Memory B cell (primary cell): ENCODE measurements around the gene HOXA6.

ENCODE experiments used
- ATAC-seq: fragments of 150-1000 bp; cut with Tn5 transposase; 2 replicates; pipeline ENCODE4 v1.10.0; 2021; ENCODE audit warnings: low read depth, mild to moderate bottlenecking, moderate library complexity
- DNase-seq, 2 donors: peaks; one replicate each; pipeline ENCODE4 v3.0.0; 2022; ENCODE audit warnings: low spot score in 2 of 2
- H3K27ac Mint-ChIP-seq: one replicate; pipeline ENCODE4 v1.8.0; 2022; ENCODE audit warnings: mild to moderate bottlenecking, moderate library complexity, mixed read lengths
- H3K27me3 Mint-ChIP-seq: one replicate; pipeline ENCODE4 v1.8.0; 2022; ENCODE audit warnings: mixed read lengths
- H3K36me3 Mint-ChIP-seq: one replicate; pipeline ENCODE4 v1.8.0; 2022; ENCODE audit warnings: mild to moderate bottlenecking, mixed read lengths
- H3K4me1 Mint-ChIP-seq: one replicate; pipeline ENCODE4 v1.8.0; 2022; ENCODE audit warnings: mixed read lengths
- H3K4me3 Mint-ChIP-seq: one replicate; pipeline ENCODE4 v1.8.0; 2022; ENCODE audit warnings: mild to moderate bottlenecking, moderate library complexity, mixed read lengths
- H3K9me3 Mint-ChIP-seq: one replicate; pipeline ENCODE4 v1.8.0; 2022; ENCODE audit warnings: mixed read lengths

The HOXA6 gene

GRCh38 chr7:27172315-27172774 is 24.8 kb upstream of the HOXA6 start:
- H3K9me3 Mint-ChIP-seq, result no peaks in the 10 kb centered on the region
- no peaks in the 10 kb centered on the region for H3K36me3 Mint-ChIP-seq
- DNase-seq (no peak), ATAC-seq (no peak)
- peak overlapping the region; percentile 70 for H3K4me3 Mint-ChIP-seq
- peak overlapping the region; percentile 85 for H3K27ac Mint-ChIP-seq
- peaks cover 22% of the 10 kb centered on the region for H3K27me3 Mint-ChIP-seq
- H3K4me1 Mint-ChIP-seq, result peaks cover 6% of the 10 kb centered on the region

DNA sequence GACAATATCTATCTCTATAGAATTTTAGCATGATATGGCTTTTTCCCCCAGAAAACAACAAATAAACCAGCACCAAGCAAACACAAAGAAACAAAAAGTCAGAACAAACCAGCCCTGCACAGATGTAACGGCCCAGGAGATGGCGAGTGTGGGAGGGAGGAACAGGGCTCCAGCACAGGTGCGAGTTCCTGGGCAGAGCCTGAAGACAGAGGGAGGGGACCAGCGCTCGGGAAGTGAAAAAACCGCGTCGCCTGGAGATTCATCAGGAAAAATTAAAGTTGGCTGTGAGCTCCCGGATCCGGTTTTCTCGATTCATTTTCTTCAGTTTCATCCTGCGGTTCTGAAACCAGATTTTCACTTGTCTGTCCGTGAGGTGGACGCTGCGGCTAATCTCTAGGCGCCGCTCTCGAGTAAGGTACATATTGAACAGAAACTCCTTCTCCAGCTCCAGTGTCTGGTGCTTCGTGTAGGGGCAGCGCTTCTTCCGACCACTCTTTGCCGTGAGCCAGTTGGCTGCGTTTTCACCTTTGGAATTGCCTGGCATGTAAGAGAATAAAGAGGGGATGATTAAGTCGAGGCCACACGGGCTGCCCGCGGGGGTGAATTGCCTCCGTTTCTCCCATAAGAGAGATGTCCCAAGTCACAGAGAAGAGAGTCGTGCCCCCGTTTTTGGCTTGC is 24.2 kb upstream of the HOXA6 start:
- H3K27ac Mint-ChIP-seq, result peak overlapping the region; percentile 85
- H3K36me3 Mint-ChIP-seq, result no peaks in the 10 kb centered on the region
- H3K4me1 Mint-ChIP-seq, result peaks cover 6% of the 10 kb centered on the region
- peaks cover 2% of the 10 kb centered on the region for H3K9me3 Mint-ChIP-seq
- DNase-seq (no peak), ATAC-seq (no peak)
- H3K4me3 Mint-ChIP-seq, result no peak overlapping the region
- H3K27me3 Mint-ChIP-seq, result peaks cover 26% of the 10 kb centered on the region

- Mint-ChIP-seq H3K27ac (peak overlapping the region; percentile 85), H3K9me3 (peaks cover 2% of the 10 kb centered on the region), H3K27me3 (peaks cover 26% of the 10 kb centered on the region), H3K4me3 (no peak overlapping the region), H3K4me1 (peaks cover 6% of the 10 kb centered on the region), H3K36me3 (no peaks in the 10 kb centered on the region)
- DNase-seq, result peak in 1 of 2 donors; percentile 14
- ATAC-seq, result no peak
These were observed 23.7 kb upstream of the HOXA6 start for GRCh38 chr7:27171325-27171636.

DNA sequence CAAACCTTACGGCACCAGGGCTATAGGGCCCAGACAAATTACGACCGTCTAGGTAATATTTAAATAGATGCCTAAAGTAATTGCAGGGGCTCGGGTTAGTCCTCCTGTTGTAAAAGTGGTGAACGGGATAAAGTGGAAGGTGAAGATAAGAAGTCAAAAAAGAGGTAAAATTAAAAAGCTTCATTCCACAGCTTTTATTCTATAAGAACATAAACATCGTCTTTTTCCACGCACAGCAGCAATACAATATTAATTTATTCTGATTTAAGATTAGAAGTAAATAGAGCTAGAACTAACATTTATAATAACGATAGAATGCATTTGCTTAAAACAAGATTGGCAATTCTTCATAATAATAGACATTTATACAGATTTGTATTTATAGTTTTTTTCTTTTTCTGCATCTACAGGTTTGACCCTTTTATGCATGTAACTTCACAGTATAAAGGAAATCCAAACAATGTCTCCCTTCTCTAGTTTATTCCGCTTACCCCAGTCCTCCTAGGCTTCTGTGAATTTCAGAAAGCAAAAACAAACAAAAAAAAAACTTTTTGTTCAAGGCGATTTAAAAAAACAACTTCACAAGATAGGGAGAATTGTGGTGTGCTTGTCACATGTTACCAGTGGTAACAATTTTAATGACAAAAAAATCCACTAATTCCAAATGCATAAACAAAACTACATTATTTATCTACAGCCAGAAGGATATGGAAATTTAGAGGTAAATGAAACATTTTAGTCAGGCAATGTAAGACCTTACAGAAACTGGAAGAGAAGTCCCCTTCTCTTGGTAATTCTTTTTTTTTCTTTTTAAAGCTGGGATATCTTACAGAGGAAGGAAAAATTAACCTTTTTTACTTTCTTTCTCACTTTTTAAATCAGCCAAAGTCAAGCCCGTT is 23.1 kb upstream of the HOXA6 start:
- ATAC-seq (no peak), DNase-seq (no peak)
- Mint-ChIP-seq H3K27ac (peak overlapping the region; percentile 85), H3K27me3 (peaks cover 23% of the 10 kb centered on the region), H3K9me3 (peaks cover 2% of the 10 kb centered on the region), H3K4me1 (peaks cover 6% of the 10 kb centered on the region), H3K4me3 (no peak overlapping the region), H3K36me3 (no peaks in the 10 kb centered on the region)

DNA sequence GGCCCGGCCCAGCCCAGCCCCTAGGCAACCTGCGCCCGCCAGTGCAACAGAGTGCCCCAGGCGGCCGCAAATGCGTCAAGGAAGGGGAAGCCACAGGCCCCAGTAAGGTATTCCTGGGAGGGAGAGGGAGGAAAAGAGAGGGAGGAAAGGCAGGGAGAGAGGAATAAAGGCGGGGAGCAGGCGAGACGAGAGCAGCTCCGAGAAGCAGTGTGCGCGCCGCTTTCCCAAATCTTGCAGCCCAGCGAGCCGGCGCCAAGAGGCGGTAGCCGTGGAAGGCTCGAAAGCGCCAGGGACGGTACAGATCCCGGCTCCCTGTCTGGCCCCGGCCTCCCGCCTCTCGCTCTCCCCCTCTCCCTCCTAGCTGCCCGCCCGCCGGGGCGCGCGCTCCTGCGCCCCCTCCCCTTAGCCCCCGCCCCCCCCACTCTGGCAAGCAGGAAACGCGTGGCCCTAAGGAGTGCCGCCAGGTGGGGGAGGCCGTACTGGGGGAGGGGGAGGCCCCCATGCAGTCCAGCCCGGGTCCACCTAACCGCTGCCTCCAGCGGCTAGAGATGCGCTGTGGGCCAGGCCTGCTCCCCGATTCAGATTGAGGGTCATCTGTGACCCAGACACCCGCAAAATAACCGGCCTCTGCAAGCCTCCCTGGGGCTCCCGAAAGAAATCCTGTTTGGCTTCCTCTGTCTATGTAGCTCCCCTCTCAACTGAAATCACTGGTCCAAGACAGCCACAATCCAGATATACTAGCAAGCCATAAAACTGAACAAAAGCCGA is 22.3 kb upstream of the HOXA6 start:
- H3K27me3 Mint-ChIP-seq, result peaks cover 21% of the 10 kb centered on the region
- peaks cover 6% of the 10 kb centered on the region for H3K4me1 Mint-ChIP-seq
- no peak for ATAC-seq
- no peaks in the 10 kb centered on the region for H3K36me3 Mint-ChIP-seq
- peak in 1 of 2 donors; percentile 12 for DNase-seq
- peak overlapping the region; percentile 84 for H3K27ac Mint-ChIP-seq
- H3K4me3 Mint-ChIP-seq, result no peak overlapping the region
- H3K9me3 Mint-ChIP-seq, result peaks cover 2% of the 10 kb centered on the region

DNA sequence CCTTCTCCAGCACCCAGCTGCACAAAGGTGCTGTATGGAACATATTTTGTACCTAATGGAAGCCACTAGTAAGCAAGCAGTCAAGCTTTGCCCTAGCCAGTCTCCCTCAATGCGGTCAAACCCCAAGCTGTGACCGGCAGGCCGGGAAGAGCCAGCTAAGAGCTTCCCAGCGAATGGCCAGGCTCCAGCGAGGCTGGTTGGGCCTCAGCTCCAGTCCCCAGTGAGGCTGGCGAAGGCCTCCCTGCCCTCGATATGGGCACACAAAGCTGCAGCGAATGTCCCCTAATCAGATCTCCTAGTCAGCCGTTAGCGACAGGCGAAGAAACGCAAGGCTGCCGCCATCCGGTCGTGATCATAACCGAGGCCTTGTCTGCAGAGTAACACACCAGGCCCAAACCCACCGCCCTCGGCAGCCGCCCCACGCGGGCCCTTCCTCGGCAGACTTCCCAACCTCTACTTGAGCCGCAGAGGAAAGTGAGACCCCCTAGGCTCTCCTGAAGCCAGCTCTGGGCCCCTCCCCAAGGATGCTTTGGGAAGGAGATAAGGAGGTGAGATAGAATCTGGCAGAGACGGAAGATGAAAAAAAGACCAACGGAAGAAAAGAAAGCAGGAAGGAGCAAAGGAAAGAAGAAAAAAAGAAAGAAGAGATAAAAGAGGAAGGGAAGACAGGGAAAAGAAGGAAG is 20.8 kb upstream of the HOXA6 start:
- Mint-ChIP-seq H3K9me3 (peaks cover 2% of the 10 kb centered on the region), H3K27me3 (peaks cover 25% of the 10 kb centered on the region), H3K4me3 (no peak overlapping the region), H3K36me3 (no peaks in the 10 kb centered on the region), H3K4me1 (peaks cover 9% of the 10 kb centered on the region), H3K27ac (peak overlapping the region; percentile 84)
- DNase-seq, result no peak
- no peak for ATAC-seq

DNA sequence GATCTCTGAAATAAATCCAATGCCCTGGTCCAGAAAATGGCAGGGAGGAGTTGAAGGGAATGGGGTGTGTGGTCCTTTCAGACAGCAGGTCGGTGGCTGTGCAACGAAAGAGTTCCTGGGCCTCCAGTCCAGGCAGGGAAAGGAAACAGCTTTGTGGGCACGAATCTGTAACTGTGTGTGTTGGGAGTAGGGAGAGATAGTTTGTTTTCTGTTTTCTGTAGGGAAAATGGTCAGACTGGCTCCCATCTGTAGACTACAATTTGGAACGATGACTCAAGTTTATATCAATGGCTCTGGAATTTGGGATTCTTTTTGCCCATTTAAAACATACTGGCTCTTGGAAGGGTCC is 20.3 kb upstream of the HOXA6 start:
- Mint-ChIP-seq H3K4me3 (no peak overlapping the region), H3K27me3 (peaks cover 26% of the 10 kb centered on the region), H3K4me1 (peaks cover 9% of the 10 kb centered on the region), H3K9me3 (peaks cover 2% of the 10 kb centered on the region), H3K27ac (no peak overlapping the region), H3K36me3 (no peaks in the 10 kb centered on the region)
- no peak for ATAC-seq
- no peak for DNase-seq

DNA sequence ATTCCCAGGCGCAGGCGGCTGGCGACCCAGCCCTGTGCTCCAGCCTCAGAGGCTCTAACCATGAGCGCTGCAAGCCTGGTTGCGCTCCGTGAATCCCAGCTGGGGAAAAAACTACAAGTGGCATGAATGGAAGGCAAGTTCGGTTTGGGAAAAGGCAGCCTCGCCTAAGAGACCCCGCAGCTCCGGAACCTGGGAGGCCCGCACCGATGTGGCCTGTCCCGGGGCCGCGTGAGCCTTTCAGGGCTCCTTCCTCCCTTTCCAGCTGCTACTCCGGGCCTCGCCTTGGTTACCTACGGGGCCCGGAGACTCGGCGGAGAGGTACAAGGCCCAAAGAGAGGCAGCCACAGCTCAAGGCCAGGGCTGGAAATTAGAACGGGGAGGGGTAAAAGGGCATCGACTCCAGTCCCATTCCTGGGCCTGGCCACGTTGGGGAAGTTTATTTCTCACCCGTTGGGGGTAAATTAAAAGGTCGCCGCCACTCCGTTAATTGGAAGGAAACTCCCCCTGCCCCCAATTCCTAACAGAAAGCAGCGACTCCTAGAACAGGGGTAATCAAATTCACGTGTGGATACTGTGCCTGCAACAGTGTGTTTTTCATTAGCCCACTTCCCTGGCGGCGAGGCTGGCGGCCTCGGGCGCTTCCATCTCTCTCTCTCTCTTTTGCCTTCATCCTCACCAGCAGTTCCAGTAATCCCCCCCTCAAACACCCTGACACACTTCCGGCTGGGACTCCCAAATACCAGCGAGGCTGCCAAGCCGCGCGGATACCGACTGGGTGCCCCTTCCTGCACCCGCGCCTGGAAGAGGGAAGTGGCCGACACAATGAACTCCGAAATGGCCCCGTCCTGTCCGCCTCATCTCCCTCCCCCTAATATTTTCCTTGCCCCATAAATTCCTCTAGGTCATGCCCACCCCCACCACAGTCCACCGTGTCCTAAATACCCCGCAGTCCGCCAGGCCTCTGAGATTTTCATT is 19.2 kb upstream of the HOXA6 start:
- peaks cover 21% of the 10 kb centered on the region for H3K27me3 Mint-ChIP-seq
- peaks cover 2% of the 10 kb centered on the region for H3K9me3 Mint-ChIP-seq
- ATAC-seq, result no peak
- no peaks in the 10 kb centered on the region for H3K36me3 Mint-ChIP-seq
- no peak for DNase-seq
- peak overlapping the region; percentile 77 for H3K27ac Mint-ChIP-seq
- no peak overlapping the region for H3K4me3 Mint-ChIP-seq
- peaks cover 9% of the 10 kb centered on the region for H3K4me1 Mint-ChIP-seq

GRCh38 chr7:27165996-27166530 is 18.5 kb upstream of the HOXA6 start:
- H3K9me3 Mint-ChIP-seq, result peaks cover 2% of the 10 kb centered on the region
- peaks cover 7% of the 10 kb centered on the region for H3K4me1 Mint-ChIP-seq
- H3K27me3 Mint-ChIP-seq, result peaks cover 18% of the 10 kb centered on the region
- H3K4me3 Mint-ChIP-seq, result no peak overlapping the region
- no peaks in the 10 kb centered on the region for H3K36me3 Mint-ChIP-seq
- peak overlapping the region; percentile 31 for H3K27ac Mint-ChIP-seq
- no peak for DNase-seq
- ATAC-seq, result no peak

GRCh38 chr7:27165089-27165995 is 17.8 kb upstream of the HOXA6 start, which contains the start of gene HOXA9:
TSS of gene HOXA9 (minus strand) at chr7:27165537. CDS start at chr7:27165457, 80 bp downstream.
- no peak within 1 kb of the TSS for H3K4me3 Mint-ChIP-seq
- peaks cover 2% of the 10 kb centered on the region for H3K9me3 Mint-ChIP-seq
- ATAC-seq (no peak), DNase-seq (no peak)
- H3K36me3 Mint-ChIP-seq, result no peaks in the 10 kb centered on the region
- H3K27ac Mint-ChIP-seq, result peak within 1 kb of the TSS; percentile 31
- peaks cover 18% of the 10 kb centered on the region for H3K27me3 Mint-ChIP-seq
- H3K4me1 Mint-ChIP-seq, result peaks cover 9% of the 10 kb centered on the region

GRCh38 chr7:27164367-27165088 is 17.0 kb upstream of the HOXA6 start:
- Mint-ChIP-seq H3K27ac (peak overlapping the region; percentile 4), H3K4me1 (peaks cover 14% of the 10 kb centered on the region), H3K9me3 (peaks cover 2% of the 10 kb centered on the region), H3K4me3 (no peak overlapping the region), H3K36me3 (no peaks in the 10 kb centered on the region), H3K27me3 (peaks cover 21% of the 10 kb centered on the region)
- ATAC-seq, result no peak
- DNase-seq, result peak in 1 of 2 donors; percentile 20
